K562 (cell line): ENCODE measurements around the gene CCDC171. TPM values are rescaled to one million over a fixed set of nuclear protein-coding genes. Genes with fewer than 3 reads are reported as not detected.
A peak's percentile ranks its signal among the peaks of the same experiment; 100 is the strongest.

Experiments used
- BDP1 ChIP-seq: IDR thresholded peaks from 3 replicates; pipeline ENCODE4 v1.6.1; 2011; ENCODE audit not compliant: insufficient read length, insufficient read depth
- HDAC8 ChIP-seq: fragments of 450-650 bp; IDR thresholded peaks from 2 replicates; pipeline ENCODE4 v1.6.1; 2016; ENCODE audit warnings: mild to moderate bottlenecking, missing genetic modification characterization, moderate library complexity, missing compliant biosample characterization
- HNRNPL ChIP-seq: fragments of 200-400 bp; formaldehyde crosslinking; IDR thresholded peaks from 2 replicates; pipeline ENCODE4 v1.6.1; 2017; ENCODE audit warnings: low read depth, mild to moderate bottlenecking, low read length
- NRF1 ChIP-seq, 2 experiments: fragments of 450-650 bp; IDR thresholded peaks in 1 of 2; conservative IDR thresholded peaks in 1 of 2; 2 replicates each; pipeline ENCODE4 v1.6.1; 2014; ENCODE audit warnings: mild to moderate bottlenecking in 2 of 2
- PPARD ChIP-seq: fragments of 250-450 bp; sonication (Bioruptor Pico); IDR thresholded peaks from 2 replicates; pipeline ENCODE4 v1.8.0; 2022; ENCODE audit warnings: inconsistent platforms, mild to moderate bottlenecking, moderate library complexity
- PRPF4 ChIP-seq: fragments of 200-400 bp; formaldehyde crosslinking; IDR thresholded peaks from one replicate; pipeline ENCODE4 v1.6.1; 2017; ENCODE audit warnings: low read length, low read depth, mild to moderate bottlenecking; ENCODE audit not compliant: insufficient read depth, poor library complexity, severe bottlenecking
- SMARCE1 ChIP-seq: fragments of 450-650 bp; IDR thresholded peaks from 2 replicates; pipeline ENCODE4 v1.7.1; 2016; ENCODE audit warnings: mild to moderate bottlenecking
- TARDBP ChIP-seq: fragments of 450-650 bp; IDR thresholded peaks from 2 replicates; pipeline ENCODE4 v1.6.1; 2016
- ZNF3 ChIP-seq: fragments of 250-450 bp; sonication (Bioruptor Pico); IDR thresholded peaks from 2 replicates; pipeline ENCODE4 v1.5.0; 2021; ENCODE audit warnings: mild to moderate bottlenecking, moderate library complexity
- polyA plus RNA-seq, 8 experiments: library from polyadenylated mRNA; depleted of rRNA in 4 of 8; stranded (reverse) in 5 of 8; unstranded in 3 of 8; fragments of >200 nt; fragmentation: Nextera tagmentation in 2 of 8; fragmentation: Illumina TruSeq in 1 of 8; extraction: Ambion mirVana in 2 of 8; extraction: Trizol in 1 of 8; gene quantifications; 2 replicates each; pipeline versions ENCODE4 v1.2.1 to v1.2.3, GENCODE V29; 2011 to 2014; ENCODE audit warnings: inconsistent platforms in 1 of 8, missing spikeins in 1 of 8
- total RNA-seq, 7 experiments: library from RNA; depleted of rRNA in 6 of 7; stranded (reverse); fragments of >200 nt in 6 of 7; fragmentation: Illumina TruSeq in 2 of 7; extraction: Trizol in 2 of 7; gene quantifications; 2 replicates each; pipeline versions ENCODE4 v1.2.1 to v1.2.3, GENCODE V29; 2011 to 2021; ENCODE audit warnings: low replicate concordance in 1 of 7
- TF ChIP-seq, protein P1 (sequence below): fragments of 450-650 bp; IDR thresholded peaks from 2 replicates; pipeline ENCODE4 v1.6.1; 2016; ENCODE audit warnings: antibody characterized with exemption
- TF ChIP-seq, protein P2 (sequence below): fragments of 450-650 bp; IDR thresholded peaks from 2 replicates; pipeline ENCODE4 v1.6.1; 2018; ENCODE audit warnings: mild to moderate bottlenecking, low read depth; ENCODE audit not compliant: partially characterized antibody
- TF ChIP-seq, protein P3 (sequence below): fragments of 200-800 bp; sonication (Bioruptor generic); IDR thresholded peaks from 2 replicates; pipeline ENCODE4 v1.6.1; 2017; ENCODE audit warnings: missing genetic modification characterization, missing compliant biosample characterization
- TF ChIP-seq, protein P4 (sequence below): IDR thresholded peaks from 2 replicates; pipeline ENCODE4 v1.6.1; 2016; ENCODE audit warnings: missing genetic modification characterization, missing compliant biosample characterization
- TF ChIP-seq, protein P5 (sequence below), 2 experiments: IDR thresholded peaks in 1 of 2; conservative IDR thresholded peaks in 1 of 2; 2 replicates each; pipeline ENCODE4 v1.6.1; 2016; ENCODE audit warnings: low read depth in 2 of 2, mild to moderate bottlenecking in 1 of 2, missing compliant biosample characterization in 1 of 2, missing genetic modification characterization in 1 of 2, moderate library complexity in 1 of 2

CCDC171 gene
- total and polyA plus RNA-seq, 9 of the 15 experiments (the other 6 are each of a cell fraction or from before 2014, with no cell fraction given) = 0.08 to 3.8 (median 0.27) TPM

DNA sequence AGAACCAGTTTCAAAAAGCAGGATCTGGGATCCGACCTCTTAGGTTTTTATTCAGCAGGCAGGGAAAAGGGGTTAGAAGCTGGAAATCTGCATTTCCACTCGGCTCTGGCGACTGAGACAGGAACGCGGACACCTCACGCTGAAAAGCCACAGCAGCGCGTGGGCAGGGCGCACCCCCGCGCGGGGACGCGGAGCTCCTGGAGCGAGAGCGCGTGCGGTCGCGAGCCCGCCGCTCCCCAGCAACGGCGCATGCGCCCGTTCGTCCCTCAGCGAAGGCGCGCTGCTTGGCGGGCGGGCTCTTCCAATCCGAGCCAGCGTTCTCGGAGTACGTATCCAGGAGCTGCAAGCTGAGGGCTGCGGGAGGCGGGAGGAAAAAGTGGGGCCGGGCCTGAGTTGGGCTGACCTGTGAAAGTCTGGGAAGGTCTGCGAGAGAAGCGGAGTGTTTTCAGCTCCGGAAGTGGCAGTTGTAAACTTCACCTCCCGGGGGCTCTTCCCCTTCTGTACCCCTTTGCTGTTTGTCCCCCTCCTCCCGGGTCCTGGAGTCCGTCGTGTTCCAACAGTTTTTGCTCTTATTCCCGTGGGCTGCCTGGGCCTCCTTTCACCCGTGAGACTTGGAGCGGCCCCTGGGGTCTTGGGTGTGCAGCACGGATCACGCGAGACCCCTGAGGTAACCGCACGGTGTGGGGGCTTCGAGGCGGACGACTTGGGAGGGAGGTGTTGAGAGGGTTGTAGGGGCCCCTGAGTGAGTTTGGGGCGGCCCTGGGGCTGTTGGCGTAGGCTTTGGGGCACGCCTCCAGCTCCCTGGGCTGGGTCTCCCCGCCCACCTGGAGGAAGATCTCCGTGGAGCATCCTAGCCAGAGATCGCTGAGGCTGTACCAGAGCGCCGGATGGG lies at the start of gene CCDC171 (continued):
- TF ChIP-seq HDAC8 = no peak
- TF ChIP-seq, protein P1, sequence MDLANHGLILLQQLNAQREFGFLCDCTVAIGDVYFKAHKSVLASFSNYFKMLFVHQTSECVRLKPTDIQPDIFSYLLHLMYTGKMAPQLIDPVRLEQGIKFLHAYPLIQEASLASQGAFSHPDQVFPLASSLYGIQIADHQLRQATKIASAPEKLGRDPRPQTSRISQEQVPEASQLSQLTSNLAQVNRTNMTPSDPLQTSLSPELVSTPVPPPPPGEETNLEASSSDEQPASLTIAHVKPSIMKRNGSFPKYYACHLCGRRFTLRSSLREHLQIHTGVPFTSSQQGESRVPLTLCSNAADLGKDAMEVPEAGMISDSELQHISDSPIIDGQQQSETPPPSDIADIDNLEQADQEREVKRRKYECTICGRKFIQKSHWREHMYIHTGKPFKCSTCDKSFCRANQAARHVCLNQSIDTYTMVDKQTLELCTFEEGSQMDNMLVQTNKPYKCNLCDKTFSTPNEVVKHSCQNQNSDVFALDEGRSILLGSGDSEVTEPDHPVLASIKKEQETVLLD = peak; percentile 10; the same call in 1 of the 2 replicates
- TF ChIP-seq SMARCE1 = no peak
- TF ChIP-seq PPARD (CRISPR knock-in tag) = no peak
- no peak for TF ChIP-seq ZNF3 (CRISPR knock-in tag)
- TF ChIP-seq TARDBP = no peak
- no peak for TF ChIP-seq BDP1
- no peak for TF ChIP-seq HNRNPL
- TF ChIP-seq, protein P2, sequence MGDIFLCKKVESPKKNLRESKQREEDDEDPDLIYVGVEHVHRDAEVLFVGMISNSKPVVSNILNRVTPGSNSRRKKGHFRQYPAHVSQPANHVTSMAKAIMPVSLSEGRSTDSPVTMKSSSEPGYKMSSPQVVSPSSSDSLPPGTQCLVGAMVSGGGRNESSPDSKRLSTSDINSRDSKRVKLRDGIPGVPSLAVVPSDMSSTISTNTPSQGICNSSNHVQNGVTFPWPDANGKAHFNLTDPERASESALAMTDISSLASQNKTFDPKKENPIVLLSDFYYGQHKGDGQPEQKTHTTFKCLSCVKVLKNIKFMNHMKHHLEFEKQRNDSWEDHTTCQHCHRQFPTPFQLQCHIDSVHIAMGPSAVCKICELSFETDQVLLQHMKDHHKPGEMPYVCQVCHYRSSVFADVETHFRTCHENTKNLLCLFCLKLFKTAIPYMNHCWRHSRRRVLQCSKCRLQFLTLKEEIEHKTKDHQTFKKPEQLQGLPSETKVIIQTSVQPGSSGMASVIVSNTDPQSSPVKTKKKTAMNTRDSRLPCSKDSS = no peak
- TF ChIP-seq, protein P3, sequence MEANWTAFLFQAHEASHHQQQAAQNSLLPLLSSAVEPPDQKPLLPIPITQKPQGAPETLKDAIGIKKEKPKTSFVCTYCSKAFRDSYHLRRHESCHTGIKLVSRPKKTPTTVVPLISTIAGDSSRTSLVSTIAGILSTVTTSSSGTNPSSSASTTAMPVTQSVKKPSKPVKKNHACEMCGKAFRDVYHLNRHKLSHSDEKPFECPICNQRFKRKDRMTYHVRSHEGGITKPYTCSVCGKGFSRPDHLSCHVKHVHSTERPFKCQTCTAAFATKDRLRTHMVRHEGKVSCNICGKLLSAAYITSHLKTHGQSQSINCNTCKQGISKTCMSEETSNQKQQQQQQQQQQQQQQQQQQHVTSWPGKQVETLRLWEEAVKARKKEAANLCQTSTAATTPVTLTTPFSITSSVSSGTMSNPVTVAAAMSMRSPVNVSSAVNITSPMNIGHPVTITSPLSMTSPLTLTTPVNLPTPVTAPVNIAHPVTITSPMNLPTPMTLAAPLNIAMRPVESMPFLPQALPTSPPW (CRISPR knock-in tag) = peak; percentile 52
- TF ChIP-seq, protein P4, sequence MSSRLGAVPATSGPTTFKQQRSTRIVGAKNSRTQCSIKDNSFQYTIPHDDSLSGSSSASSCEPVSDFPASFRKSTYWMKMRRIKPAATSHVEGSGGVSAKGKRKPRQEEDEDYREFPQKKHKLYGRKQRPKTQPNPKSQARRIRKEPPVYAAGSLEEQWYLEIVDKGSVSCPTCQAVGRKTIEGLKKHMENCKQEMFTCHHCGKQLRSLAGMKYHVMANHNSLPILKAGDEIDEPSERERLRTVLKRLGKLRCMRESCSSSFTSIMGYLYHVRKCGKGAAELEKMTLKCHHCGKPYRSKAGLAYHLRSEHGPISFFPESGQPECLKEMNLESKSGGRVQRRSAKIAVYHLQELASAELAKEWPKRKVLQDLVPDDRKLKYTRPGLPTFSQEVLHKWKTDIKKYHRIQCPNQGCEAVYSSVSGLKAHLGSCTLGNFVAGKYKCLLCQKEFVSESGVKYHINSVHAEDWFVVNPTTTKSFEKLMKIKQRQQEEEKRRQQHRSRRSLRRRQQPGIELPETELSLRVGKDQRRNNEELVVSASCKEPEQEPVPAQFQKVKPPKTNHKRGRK (tag) = no peak
- TF ChIP-seq, protein P5, sequence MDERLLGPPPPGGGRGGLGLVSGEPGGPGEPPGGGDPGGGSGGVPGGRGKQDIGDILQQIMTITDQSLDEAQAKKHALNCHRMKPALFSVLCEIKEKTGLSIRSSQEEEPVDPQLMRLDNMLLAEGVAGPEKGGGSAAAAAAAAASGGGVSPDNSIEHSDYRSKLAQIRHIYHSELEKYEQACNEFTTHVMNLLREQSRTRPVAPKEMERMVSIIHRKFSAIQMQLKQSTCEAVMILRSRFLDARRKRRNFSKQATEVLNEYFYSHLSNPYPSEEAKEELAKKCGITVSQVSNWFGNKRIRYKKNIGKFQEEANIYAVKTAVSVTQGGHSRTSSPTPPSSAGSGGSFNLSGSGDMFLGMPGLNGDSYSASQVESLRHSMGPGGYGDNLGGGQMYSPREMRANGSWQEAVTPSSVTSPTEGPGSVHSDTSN (CRISPR knock-in tag; IDR thresholded peaks at IDR 0.05; ENCODE audit: low read depth) = no peak
- TF ChIP-seq, protein P5 (tag; conservative IDR thresholded peaks at IDR 0.05; ENCODE audit: low read depth) = no peak
- TF ChIP-seq NRF1 (conservative IDR thresholded peaks at IDR 0.05 in 1 of 2, IDR thresholded peaks at IDR 0.05 in 1 of 2) = peak; percentile 94 to 95
- no peak for TF ChIP-seq PRPF4
